ENCODE measurements around the gene CPNE7. TPM values are rescaled to one million over a fixed set of nuclear protein-coding genes. Genes with fewer than 3 reads are reported as not detected.

Gene CPNE7
- total RNA-seq (under 1 TPM in 2 of 4 donors, not detected in 2; 0.41 to 0.71 TPM), polyA plus RNA-seq (1 to 10 TPM in 1 of 3 donors, not detected in 2; 3.3 TPM)

DNA sequence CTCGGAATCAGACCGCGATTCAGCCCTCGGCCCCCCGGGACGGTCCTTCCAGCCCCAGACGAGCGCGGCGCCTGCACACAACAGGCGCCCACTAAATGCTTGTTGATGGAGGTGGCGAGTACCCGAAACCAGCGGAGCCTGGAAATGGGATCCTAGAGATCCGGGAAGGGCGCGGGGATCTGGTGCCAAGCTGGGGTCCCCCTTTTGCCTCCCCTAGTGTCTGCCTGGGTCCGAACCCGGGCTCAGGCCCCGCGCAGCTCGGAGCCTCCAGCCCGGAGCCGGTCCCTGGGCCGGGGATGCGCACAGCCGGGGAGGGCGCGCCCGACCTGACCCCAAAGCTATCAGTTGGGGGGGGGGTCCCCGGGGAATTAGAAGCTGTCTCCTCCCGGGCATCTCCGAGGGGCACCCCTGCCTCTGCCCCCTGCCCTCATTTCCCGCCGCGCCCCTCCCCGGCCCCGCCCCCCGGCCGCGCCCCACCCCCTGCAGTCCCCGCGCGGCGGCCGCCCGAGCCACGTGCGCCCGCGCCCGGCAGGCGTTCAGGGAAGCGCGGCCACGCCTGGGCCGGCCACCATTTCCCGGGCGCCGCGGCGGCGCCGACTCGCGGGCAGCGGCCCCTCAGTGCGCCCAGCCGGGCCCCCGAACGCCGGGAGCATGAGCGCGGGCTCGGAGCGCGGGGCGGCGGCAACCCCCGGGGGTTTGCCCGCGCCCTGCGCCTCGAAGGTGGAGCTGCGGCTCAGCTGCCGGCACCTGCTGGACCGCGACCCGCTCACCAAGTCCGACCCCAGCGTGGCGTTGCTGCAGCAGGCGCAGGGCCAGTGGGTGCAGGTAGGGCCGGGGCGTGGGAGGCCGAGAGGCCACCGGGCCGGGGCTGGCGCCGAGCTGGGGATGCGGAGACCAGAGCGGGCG is at the start of gene CPNE7:
TSS of gene CPNE7 (plus strand) at position 512 of the 906 bp plus-strand sequence. CDS start at position 652, 140 bp downstream.
- Histone ChIP-seq H3K27me3 (peaks cover 30 to 65% (median 46%) of the 10 kb centered on the region in 3 donors), H3K9me3 (no peaks in the 10 kb centered on the region), H3K36me3 (no peaks in the 10 kb centered on the region), H3K4me1 (peaks cover 5 to 26% (median 20%) of the 10 kb centered on the region in 4 donors), H3K4me3 (peak within 1 kb of the TSS in 3 of 4 donors; percentile 7 to 28 (median 26)), H3K27ac (no peak within 1 kb of the TSS)
- no peak for DNase-seq
- intact Hi-C loops (cut with DNase I) = no loop called here
- TF ChIP-seq POLR2AphosphoS5 (IDR thresholded peaks at IDR 0.05) = no peak
- no peak for TF ChIP-seq POLR2A (IDR thresholded peaks at IDR 0.05)
- TF ChIP-seq EP300 (IDR thresholded peaks at IDR 0.05) = no peak
- TF ChIP-seq, protein P1, sequence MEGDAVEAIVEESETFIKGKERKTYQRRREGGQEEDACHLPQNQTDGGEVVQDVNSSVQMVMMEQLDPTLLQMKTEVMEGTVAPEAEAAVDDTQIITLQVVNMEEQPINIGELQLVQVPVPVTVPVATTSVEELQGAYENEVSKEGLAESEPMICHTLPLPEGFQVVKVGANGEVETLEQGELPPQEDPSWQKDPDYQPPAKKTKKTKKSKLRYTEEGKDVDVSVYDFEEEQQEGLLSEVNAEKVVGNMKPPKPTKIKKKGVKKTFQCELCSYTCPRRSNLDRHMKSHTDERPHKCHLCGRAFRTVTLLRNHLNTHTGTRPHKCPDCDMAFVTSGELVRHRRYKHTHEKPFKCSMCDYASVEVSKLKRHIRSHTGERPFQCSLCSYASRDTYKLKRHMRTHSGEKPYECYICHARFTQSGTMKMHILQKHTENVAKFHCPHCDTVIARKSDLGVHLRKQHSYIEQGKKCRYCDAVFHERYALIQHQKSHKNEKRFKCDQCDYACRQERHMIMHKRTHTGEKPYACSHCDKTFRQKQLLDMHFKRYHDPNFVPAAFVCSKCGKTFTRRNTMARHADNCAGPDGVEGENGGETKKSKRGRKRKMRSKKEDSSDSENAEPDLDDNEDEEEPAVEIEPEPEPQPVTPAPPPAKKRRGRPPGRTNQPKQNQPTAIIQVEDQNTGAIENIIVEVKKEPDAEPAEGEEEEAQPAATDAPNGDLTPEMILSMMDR (IDR thresholded peaks at IDR 0.05) = no peak
- 2 to 3% methylated on average over 103 of the region's 103 CpGs for WGBS, 2 donors

DNA sequence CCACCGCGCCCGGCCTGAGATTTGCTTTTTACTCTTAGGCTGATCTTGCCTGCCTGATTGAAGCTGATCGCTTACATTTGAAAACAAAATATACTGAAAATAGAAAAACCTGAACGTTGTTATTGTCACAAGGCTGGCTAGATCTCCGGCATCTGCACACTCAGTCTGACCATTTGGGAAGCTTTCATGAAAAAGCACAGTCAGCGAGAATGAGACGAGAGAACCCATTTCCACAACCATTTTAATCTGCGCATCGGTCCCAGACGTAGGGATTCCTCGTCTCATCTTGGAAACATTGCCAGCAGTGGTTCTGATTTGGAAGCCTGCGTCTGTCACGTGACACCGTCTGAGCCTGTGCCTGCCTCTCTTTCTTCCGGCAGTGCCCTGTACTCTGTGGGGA is 46.5 kb upstream of the CPNE7 start:
- intact Hi-C loops (cut with DNase I) = no loop called here
- no peak overlapping the region for H3K4me3 ChIP-seq
- WGBS, 2 donors = 85 to 90% methylated on average over 16 of the region's 16 CpGs
- H3K27me3 ChIP-seq = no peaks in the 10 kb centered on the region
- no peak for DNase-seq
- H3K9me3 ChIP-seq = no peaks in the 10 kb centered on the region
- no peak for TF ChIP-seq POLR2AphosphoS5 (IDR thresholded peaks at IDR 0.05)
- no peak for TF ChIP-seq POLR2A (IDR thresholded peaks at IDR 0.05)
- no peak for TF ChIP-seq EP300 (IDR thresholded peaks at IDR 0.05)
- TF ChIP-seq, protein P1 (IDR thresholded peaks at IDR 0.05) = no peak
- no peaks in the 10 kb centered on the region for H3K4me1 ChIP-seq
- peaks cover 27 to 99% (median 82%) of the 10 kb centered on the region in 4 donors for H3K36me3 ChIP-seq
- H3K27ac ChIP-seq = no peak overlapping the region

DNA sequence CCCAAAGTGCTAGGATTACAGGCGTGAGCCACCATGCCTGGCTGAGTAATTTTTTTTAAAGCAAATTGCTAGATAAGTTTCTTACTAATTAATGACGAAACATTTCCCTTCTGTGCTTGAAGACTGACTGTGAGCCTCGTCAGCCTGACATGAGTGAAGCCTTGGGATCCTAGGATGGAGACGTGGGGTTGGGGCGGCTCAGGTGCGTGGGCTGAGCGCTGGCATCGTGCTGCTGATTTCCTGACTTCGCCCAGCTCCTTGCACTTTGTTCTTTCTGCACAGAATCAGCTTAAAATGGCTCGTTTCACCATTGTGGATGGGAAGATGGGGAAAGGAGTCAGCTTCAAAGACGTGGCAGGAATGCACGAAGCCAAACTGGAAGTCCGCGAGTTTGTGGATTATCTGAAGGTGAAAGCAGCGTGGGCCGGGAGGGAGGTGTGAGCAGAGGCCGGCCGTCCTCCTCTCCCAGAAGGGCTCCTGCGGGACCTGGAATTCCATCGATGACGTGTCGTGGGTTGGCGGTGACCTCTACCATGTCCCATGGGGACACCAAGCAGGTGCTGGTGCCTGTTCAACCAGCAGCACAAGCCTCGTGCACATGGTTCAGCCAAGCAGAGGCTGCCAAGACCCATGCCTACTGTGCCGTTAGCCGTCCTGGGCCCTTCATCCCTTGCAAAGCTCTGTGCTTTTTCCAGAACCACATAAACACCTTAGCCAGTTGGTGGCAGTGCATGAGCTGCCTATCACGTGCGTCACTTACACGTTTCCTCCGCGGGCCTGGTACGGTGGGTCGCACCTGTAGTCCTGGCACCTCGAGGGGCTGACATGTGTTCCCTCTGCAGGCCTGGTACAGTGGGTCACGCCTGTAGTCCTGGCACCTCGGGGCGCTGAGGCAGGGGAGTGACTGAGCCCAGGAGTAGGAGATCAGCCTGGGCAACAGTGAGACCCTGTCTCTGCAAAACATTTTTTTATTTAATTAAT is 44.9 kb upstream of the CPNE7 start:
- H3K4me1 ChIP-seq = no peaks in the 10 kb centered on the region
- intact Hi-C loops (cut with DNase I) = no loop called here
- TF ChIP-seq POLR2AphosphoS5 (IDR thresholded peaks at IDR 0.05) = no peak
- TF ChIP-seq, protein P1 (IDR thresholded peaks at IDR 0.05) = no peak
- no peak for TF ChIP-seq EP300 (IDR thresholded peaks at IDR 0.05)
- no peak for TF ChIP-seq POLR2A (IDR thresholded peaks at IDR 0.05)
- peaks cover 27 to 99% (median 79%) of the 10 kb centered on the region in 4 donors for H3K36me3 ChIP-seq
- no peak overlapping the region for H3K4me3 ChIP-seq
- H3K27ac ChIP-seq = no peak overlapping the region
- H3K27me3 ChIP-seq = no peaks in the 10 kb centered on the region
- 94 to 95% methylated on average over 37 of the region's 37 CpGs for WGBS, 2 donors
- no peaks in the 10 kb centered on the region for H3K9me3 ChIP-seq
- DNase-seq = no peak

DNA sequence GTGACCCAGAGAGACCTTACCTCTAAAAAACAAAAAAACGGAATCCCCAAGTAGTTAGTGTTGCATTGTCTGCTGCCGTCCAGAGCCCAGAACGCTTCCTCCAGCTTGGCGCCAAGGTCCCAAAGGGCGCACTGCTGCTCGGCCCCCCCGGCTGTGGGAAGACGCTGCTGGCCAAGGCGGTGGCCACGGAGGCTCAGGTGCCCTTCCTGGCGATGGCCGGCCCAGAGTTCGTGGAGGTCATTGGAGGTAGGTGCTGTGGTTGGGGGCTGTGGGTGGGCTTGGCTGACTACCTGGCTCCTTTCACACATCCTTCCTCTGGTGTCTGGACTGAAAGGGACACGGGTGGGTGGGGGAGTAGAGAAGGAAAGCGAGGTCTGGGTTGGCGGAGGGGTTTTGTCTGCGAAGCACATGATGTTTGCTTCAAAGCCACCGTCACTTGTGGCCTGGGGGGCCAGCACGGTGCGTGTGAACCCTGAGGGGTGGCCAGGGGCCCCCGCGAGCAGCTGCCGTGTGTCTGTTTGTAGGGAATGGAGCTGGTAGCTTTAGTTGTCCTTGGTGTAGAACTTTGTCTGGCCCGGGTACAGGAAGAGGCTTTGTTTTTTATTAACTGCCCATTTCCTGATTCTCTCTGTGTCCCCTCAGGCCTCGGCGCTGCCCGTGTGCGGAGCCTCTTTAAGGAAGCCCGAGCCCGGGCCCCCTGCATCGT is 43.6 kb upstream of the CPNE7 start:
- Histone ChIP-seq H3K9me3 (no peaks in the 10 kb centered on the region), H3K27ac (no peak overlapping the region), H3K4me3 (no peak overlapping the region), H3K4me1 (no peaks in the 10 kb centered on the region), H3K36me3 (peaks cover 20 to 92% (median 71%) of the 10 kb centered on the region in 4 donors), H3K27me3 (no peaks in the 10 kb centered on the region)
- intact Hi-C loops (cut with DNase I) = no loop called here
- no peak for TF ChIP-seq POLR2A (IDR thresholded peaks at IDR 0.05)
- TF ChIP-seq EP300 (IDR thresholded peaks at IDR 0.05) = no peak
- TF ChIP-seq, protein P1 (IDR thresholded peaks at IDR 0.05) = no peak
- no peak for DNase-seq
- WGBS, 2 donors = 94% methylated on average over 31 of the region's 31 CpGs
